ENCODE results near the gene BBX.

BBX gene

DNA sequence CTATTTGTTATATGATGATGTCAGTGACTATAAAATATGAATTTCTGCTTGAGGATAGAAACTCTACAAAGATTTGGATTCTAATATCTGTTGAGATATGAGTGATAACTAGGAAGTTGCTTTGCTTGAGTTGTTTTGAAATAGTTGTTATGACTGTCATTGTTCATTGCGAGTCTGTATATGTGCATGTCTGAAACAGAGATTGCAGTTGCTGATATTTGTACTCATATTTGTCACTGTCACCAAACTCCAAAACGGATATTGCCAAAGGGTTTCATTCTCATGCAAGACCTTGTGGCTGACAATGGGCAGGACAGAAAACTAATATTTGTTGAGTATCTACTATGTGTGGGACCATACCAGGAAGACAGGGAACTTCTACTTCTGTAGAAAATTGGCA, 327.9 kb downstream of the BBX start:
- no peak for DNase-seq

DNA sequence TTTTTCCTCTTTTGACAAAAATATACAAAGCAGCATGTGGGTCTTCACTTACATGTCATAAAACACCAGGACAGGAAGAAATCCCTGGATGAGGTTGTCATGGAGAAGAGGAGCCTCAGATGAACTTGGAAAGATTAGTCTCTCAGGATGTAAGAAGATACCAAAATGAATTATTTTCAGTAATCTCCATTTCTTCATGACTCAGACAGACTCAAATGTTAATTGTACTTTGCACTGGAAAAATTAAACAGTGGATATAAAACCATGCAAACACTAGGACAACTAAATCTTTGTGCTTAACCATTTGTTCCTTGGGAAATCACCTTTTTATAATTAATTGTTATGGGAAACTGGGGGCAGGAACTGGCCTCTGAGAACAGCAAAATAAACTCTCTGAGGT, 331.1 kb downstream of the BBX start:
- DNase-seq = no peak

DNA sequence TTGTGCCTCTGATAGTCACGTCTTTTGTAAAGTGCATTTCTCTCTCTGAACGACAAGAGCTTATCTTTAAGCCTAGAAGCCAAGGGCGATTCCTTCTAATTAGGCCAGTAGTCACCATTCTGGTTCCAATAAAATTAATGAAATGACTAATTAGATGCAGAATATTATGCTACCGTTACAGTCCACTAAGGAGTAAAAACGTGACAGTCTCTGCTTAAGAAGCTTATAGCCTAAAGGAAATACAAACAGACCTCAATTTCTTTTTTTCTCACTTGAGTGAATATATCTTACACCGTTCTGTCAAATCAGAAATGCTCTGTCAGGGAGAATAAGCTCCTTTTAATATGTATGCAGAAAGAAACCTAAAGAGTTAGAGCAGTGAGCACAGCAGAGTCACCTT, 332.0 kb downstream of the BBX start:
- no peak for DNase-seq

DNA sequence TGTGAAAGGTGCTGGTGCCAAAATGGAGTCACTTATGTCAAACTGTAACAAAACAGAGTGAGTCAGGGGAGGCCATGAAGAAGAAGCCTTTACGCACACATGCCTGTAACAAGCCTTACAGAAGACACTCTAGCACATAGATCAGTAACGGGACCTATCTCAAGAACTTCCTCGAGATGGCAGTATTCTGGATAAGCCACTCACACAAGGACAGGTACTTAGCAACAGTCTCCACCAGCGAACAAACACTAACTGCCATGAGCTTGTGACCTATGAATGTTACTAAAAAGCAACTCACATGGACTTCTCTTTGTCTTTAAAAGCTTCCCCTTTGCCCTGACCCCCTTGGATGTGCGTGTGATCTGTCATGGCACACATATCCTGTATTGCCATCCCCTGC, 332.9 kb downstream of the BBX start:
- DNase-seq = no peak

DNA sequence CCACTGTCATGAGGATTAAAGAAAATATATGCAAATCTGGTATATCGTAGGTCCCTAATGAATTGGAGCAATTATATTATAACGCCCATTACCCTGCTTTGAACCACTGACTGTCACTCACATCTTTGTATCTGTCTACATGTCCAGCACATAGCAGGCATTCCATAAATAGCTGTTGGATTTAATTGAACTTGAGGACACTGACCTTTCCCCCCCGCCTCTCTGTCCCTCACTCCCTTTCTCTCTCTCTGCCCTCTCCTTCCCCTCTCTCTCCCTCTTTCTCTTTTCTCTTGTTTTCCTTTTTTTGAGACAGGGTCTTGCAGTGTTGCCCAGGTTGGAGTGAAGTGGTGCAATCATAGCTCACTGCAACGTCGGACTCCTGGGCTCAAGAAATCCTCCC, 335.1 kb downstream of the BBX start:
- DNase-seq = no peak

DNA sequence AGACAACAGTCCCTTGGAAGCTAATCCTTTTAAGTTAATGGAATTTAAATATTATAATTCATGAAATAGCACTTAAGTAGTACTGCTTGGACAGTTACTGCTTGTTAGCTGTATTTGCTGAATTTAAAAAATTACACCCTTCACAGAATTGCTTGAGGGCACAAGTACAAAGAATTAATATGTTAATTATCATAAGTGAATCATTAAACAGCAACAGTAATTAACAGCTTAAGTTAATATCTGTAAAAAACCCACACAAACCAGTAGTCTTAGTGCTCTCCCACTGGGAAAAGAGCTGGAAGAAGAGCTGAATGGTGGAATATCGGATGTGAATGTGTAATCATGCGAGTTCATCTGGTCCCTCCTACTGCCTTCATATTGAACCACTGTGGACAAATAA, 336.1 kb downstream of the BBX start:
- no peak for DNase-seq
